NCI-H187 (cell line): ENCODE results near the gene RINT1.
"Not testable (repeated sequence)": the region's sequence is repeated elsewhere in the genome, so short reads cannot be mapped to it uniquely, and the experiment has no call there.

Experiments used
- DNase-seq, 2 experiments: peaks; one replicate each; lab custom pipeline; 2025; lab: John Stamatoyannopoulos, UW

RINT1 gene

DNA sequence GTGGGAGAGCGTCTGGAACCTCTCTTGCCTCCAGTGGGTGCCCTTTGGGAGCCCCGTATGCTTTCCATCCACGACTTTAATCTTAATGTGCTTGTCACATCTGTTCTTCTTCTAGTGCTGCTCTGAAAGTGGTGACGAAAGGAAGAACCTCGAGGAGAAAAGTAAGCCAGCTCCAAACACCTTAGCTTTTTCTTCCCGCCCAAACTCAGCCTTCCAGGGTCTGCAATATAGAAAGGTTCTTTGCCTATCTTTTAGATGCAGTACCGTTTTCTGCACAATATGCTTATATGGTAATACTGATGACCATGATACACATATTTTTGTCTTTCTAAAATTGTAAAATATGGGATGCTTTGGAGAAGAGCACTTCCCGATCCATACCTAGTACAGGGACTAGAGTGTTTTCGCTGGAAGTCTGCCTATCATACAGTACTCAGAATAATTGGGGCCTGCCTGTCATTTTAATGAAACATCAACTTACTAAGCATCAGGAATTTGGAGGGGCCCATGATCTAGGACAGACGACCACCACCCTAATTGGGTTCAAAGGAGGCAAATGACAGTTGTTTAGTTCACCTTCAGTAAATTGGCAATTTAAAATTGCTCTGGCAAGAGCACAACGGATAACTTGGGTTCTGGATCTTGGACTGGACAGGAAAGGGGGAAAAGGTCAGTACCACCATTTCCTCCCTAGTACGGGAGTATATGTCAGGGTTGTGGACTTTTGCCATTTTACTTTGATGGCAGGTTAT lies 884 bp downstream of the RINT1 start:
- DNase-seq: no peak

DNA sequence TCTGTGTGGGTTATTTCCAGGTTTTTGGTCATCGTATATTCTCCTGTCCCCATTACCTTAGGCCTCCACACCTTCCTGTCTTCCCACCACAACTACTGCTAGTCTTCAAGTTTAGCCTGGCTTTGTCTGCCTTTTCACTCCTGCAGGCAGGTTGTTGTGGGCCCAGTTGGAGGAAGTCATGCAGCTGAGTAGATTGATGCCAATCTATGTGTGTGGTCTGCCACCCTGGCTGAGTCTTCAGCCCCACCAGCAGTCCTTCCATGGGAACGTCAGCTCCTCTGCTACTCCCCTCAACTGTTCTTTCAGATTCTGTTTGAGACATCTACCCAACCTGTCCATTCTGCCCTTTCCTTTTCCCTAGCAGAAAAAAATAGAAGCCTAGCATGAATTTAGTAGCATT lies 6.3 kb downstream of the RINT1 start:
- no peak for DNase-seq

GRCh38 chr7:105559926-105560325 lies 27.9 kb downstream of the RINT1 start:
- DNase-seq: no peak

GRCh38 chr7:105565190-105565589 lies 33.2 kb downstream of the RINT1 start:
- no peak for DNase-seq

DNA sequence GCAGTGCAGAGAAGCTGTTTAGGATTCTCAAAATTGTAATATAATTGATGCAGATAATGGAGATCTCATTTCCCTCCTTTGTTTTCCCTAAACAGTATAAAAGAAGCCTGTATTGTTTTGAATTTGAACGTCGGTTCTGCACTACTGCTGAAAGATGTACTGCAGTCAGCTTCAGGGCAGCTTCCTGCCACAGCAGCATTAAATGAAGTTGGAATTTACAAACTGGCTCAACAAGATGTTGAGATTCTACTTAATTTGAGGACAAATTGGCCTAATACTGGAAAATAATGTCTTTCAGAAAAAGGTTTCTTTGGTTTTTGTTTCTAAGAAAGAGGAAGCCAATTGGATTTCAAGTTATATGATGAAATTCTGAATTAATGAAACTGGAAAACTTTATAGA lies 35.0 kb downstream of the RINT1 start:
- no peak for DNase-seq

DNA sequence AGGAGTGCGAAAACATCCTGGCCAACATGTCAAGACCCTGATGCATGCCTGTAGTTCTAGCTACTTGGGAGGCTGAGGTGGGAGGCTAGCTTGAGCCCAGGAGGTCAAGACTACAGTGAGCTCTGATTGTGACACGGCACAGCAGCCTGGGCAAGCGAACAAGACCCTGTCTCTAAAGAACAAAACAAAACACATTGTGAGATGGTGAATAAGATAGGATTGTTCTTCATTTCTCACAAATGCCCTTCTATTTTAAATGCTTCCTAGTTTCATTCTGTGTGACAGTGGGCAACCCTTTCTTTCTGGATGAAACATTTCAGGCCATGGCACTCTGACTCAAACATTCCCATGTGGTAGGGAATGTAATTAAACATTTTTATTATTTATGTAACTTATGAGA lies 35.8 kb downstream of the RINT1 start:
- DNase-seq: no peak

DNA sequence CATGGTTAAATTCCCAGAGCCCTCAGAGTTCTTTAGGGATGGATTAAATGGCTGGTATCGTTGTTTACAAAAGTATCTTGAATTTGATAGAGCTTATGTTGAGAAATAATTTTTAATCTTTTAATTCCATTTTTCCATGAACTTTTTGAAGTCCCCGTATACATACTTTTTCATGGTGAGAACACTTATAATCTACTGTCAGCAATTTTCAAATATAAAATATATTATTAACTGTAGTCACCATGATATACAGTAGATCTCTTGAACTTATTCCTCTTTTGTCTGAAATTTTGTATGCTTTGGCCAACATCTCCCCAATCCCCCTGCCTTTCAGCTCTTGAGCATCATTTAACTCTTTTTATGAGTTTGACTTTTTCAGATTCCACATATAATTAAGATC lies 39.9 kb downstream of the RINT1 start:
- DNase-seq: no peak

GRCh38 chr7:105577251-105577650 lies 45.2 kb downstream of the RINT1 start:
- DNase-seq: no peak

DNA sequence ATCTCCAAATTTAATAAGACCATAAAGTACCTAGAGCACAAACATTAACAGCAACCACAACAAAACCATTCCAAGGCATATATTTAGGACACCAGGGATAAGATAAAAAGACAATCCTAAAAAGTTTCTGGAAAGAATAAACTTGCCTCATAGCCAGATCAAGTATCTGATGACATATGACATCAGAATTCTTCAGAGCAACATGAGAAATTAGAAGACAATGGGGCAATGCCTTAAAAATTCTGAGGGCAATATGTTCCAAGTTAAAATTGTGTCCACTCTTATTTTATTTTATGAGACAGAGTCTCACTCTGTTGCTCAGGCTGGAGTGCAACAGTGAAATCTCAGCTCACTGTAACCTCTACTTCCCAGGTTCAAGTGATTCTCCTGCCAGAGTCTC lies 46.5 kb downstream of the RINT1 start:
- DNase-seq: no peak

DNA sequence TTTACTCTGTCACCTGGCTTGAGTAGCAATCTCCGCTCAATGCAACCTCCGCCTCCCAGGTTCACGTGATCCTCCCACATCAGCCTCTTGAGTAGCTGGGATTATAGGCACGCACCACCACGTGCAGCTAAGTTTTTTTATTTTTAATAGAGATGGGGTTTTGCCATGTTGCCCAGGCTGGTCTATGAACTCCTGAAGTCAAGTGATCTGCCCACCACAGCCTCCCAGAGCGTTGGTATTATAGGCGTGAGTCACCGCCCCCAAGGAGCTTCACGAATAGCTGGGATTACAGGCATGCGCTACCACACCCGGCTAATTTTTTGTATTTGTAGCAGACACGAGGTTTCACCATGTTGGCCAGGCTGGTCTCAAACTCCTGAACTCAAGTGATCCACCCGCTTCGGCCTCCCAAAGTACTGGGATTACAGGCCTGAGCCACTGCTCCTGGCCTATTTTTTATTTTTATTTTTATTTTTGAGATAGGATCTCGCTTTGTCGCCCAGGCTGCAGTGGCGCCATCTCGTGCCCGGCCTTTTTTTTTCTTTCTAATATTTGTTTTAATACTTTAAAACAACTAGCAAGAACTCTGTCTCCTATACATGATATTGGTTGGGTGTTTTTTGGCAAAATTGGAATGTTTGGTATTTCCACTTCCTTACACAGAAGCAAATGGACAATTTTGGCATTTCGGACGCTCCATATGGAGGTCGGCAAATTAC lies 48.2 kb downstream of the RINT1 start:
- DNase-seq: no peak

DNA sequence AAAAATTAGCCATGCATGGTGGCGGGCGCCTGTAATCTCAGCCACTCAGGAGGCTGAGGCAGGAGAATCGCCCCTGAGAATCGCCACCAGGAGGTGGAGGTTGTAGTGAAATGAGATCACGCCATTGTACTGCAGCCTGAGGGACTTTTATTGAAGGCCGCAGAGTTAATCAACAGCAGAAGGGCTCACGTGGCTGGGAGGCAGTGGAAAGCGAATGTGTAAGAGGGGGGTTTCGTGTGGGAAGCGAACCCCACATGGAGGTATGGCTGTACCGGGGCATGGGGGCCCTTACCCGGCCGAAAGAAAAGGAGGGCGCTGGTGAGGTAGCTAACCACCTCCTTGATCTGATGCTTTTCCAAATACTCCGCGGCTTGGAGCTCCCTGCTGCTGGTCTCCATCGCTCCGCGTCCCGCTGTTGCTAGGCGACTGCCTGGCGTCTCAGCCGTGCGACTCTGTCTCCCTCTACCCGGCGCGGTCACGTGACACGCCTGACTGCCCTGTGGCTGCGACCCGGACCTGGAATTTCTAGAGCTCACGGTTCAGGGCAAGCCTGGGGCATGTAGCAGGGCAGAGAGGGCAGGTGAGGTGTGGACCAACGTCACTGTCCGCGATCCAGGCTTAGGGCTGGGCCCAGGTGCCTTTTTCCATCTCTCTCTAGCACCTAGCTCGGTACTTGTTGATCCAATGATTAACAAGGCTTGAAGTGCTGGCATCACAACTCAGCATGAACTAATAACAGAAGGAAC lies 49.2 kb downstream of the RINT1 start, which contains the start of gene EFCAB10:
EFCAB10 (minus strand) TSS at position 428 of the 746 bp plus-strand sequence; CDS start at position 398, 30 bp downstream.
- peak; percentile 73 to 79 for DNase-seq

- DNase-seq: no peak
Observed at GRCh38 chr7:105583061-105583460, 51.1 kb downstream of the RINT1 start.

- no peak for DNase-seq
Observed at GRCh38 chr7:105584165-105584564, 52.2 kb downstream of the RINT1 start.

- DNase-seq: no peak
Observed at GRCh38 chr7:105585850-105586500, 54.0 kb downstream of the RINT1 start.

DNA sequence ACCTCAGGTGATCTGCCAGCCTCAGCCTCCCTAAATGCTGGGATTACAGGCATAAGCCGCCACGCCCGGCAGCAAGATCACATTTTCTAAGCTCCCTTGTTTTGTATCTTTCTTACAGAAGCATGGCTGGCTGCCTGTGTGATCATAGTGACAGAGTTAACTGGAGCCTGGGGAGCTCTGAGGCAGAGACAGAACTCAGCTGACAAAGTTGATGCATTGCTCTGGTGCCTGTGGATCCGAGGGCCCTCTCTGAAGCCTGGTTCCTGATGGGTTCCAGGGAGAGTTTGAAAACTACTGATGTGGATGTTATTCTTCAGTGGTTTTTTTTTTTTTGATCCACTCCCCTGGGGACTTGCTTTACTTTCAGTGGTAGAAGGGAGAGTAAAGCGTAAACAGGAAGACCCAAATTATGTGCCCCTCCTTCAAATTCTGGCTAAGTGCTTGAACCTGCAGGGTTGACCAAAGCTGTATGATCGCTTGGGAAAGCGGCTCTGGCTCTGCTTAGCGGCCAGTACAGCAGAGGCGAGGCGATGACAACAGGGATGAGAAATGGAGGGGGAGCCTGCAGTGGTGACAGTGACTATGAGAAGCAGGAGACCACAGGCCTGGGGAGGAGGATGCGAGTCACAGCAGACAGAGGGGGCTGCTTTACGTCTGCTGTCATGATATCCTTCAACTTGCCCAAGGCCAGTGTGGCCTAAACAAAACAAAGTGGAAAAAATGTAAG lies 56.1 kb downstream of the RINT1 start:
- DNase-seq: no peak

DNA sequence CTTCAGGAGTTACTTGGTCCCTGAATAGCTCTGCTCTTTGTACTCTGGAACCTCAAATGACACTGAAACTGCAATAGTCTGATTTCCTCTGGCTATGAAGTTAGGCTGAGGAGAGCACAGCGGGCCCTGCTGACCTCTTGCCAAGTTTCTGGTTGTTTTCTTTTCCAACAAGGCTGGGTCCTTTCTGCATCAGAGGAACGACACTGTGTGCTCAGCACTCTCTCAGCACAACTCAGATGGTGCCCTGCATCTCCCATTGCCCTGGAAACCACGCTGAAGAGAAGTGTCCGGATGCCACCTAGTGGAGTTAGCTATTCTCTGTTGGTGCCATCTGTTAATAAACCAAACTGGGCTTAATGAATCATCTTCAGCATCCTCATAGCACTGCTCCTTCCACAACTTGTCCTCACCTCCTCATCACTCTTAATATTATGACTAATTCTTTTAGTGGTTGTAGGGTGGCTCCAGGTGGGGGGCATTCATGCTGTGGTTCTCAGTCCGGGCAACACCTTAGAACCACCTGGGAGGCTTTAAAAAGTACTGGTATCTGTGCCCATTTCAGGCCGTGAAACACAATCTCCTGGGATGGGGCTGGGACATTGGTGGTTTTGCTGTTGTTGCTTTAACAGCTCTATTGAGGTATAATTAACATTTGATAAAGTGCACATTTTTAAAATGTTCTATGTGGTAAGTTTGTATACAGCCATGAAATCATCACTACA lies 57.5 kb downstream of the RINT1 start:
- peak in 1 of 2 experiments; percentile 62 for DNase-seq

GRCh38 chr7:105590793-105591192 lies 58.8 kb downstream of the RINT1 start:
- no peak for DNase-seq

- no peak for DNase-seq
Observed at GRCh38 chr7:105591522-105591921, 59.5 kb downstream of the RINT1 start.

DNA sequence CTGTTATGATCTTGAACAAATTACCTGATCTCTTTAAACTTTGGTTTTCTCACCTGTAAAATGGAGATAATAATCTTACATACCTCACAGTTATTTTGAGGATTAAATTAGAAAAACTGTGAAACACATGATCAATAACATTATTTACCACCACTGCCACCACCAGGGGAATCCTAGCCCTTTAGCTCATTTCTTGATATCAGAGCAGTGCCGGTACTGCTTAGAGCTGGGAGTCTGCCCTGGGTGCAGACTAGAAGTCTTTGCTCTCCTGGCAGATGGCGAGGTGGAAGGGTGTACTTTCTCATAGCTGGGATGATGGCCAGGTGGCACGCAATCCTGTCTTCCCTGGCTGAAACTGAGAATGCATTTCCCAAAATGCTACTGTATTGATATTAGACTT lies 62.0 kb downstream of the RINT1 start:
- no peak for DNase-seq

DNA sequence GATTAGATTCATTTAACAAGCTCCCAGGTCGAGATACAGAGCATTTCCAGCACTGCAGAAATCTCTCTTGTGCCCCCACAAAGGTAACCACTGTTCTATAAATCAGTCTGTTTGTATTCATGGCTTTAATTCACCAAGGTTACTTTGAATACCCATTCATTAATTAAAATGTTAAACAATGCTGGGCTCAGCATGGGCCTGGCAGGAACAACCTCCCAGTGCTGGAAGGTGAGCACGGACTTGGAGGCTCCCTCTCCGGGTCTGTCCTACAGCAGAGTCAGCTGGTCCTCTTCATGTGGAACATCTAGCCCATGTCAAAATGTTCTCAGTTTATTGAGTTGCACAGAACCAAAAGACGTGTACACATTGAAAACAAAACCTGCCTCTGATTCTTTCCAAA lies 64.9 kb downstream of the RINT1 start:
- no peak for DNase-seq

DNA sequence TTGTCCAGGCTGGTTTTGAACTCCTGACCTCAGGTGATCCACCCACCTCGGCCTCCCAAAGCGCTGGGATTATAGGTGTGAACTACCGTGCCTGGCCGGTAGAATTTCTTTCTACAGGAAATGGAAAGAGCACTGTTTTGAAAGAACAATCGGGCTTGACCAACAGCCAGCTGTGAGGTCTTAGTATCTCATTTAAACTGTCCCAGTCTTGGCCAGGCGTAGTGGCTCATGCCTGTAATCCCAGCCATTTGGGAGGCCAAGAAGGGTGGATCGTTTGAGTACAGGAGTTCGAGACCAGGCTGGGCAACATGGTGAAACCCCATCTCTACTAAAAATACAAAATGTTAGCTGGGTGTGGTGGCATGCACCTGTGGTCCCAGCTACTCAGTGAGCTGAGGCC lies 67.1 kb downstream of the RINT1 start:
- DNase-seq: not testable (repeated sequence)
